ENCODE results near the gene PKD2L2. TPM values are rescaled to one million over a fixed set of nuclear protein-coding genes. Genes with fewer than 3 reads are reported as not detected.

Gene PKD2L2
- not detected in 5 replicates for total RNA-seq (2022; extraction: Qiagen RNA extraction)

GRCh38 chr5:137888863-137889759, at the start of gene PKD2L2:
Gene PKD2L2 (plus strand): TSS chr5:137889457. CDS start chr5:137889492, 35 bp downstream.

GRCh38 chr5:137867664-137868063, 21.6 kb upstream of the PKD2L2 start, which contains the start of gene MYOT:
Gene MYOT (plus strand): TSS chr5:137867860. CDS start chr5:137870652, 2,792 bp downstream.

Other genes with a start within 250 kb of the PKD2L2 start
- gene KLHL3, start 153.4 kb upstream of the PKD2L2 start, total RNA-seq (2022; extraction: Qiagen RNA extraction) = 0.12 to 0.34 TPM (median 0.15 TPM) in 5 replicates
- gene HNRNPA0, start 135.1 kb upstream of the PKD2L2 start, total RNA-seq (2022; extraction: Qiagen RNA extraction) = 44.0 to 53.6 TPM (median 52.3 TPM) in 5 replicates
- not detected in 5 replicates for gene MYOT, start 21.6 kb upstream of the PKD2L2 start, total RNA-seq (2022; extraction: Qiagen RNA extraction)
- 11.7 to 19.2 TPM (median 12.9 TPM) in 5 replicates for gene FAM13B, start 143.6 kb downstream of the PKD2L2 start, total RNA-seq (2022; extraction: Qiagen RNA extraction)
- gene WNT8A, start 194.6 kb downstream of the PKD2L2 start, total RNA-seq (2022; extraction: Qiagen RNA extraction) = not detected in 5 replicates
- not detected in 5 replicates for gene NME5, start 250.0 kb downstream of the PKD2L2 start, total RNA-seq (2022; extraction: Qiagen RNA extraction)

Measured in A549 treated with CORT108297 at 1 μM for 4 hours (cell line).